ENCODE results near the gene DNAJC27. TPM values are rescaled to one million over a fixed set of nuclear protein-coding genes. Genes with fewer than 3 reads are reported as not detected.

DNAJC27 gene
- polyA plus RNA-seq, 2 of the 4 experiments (the other 2 are of a cell fraction), result 2.6 to 7.8 TPM

- WGBS (ENCODE audit: missing lambda C conversion rate), result 54% methylated on average over 3 of the region's 3 CpGs
- DNase-seq (ENCODE audit: low read depth in 1 of 2, low spot score in 1 of 2), result no peak
- H3K4me3 ChIP-seq, result no peak overlapping the region
- no peak for TF ChIP-seq PHF8 (IDR thresholded peaks at IDR 0.05; ENCODE audit: borderline replicate concordance, low read depth)
- no peak for TF ChIP-seq MAX (IDR thresholded peaks at IDR 0.05)
- no peak for TF ChIP-seq ELK1 (IDR thresholded peaks at IDR 0.05; ENCODE audit: low read depth, low read length)
- TF ChIP-seq HOXA7 (CRISPR knock-in tag; IDR thresholded peaks at IDR 0.05), result no peak
- no peak for TF ChIP-seq HES2 (IDR thresholded peaks at IDR 0.05)
- no peak for TF ChIP-seq MYC (IDR thresholded peaks at IDR 0.05; ENCODE audit: borderline replicate concordance, low read length)
- TF ChIP-seq FOSB (CRISPR knock-in tag; IDR thresholded peaks at IDR 0.05), result no peak
- no peak for TF ChIP-seq EP300 (IDR thresholded peaks at IDR 0.05)
- no peak for TF ChIP-seq BCL3 (IDR thresholded peaks at IDR 0.05)
- no peak for TF ChIP-seq MAZ (IDR thresholded peaks at IDR 0.05; ENCODE audit: borderline replicate concordance, low read depth, low read length)
- no peak for TF ChIP-seq TFCP2L1 (CRISPR knock-in tag; IDR thresholded peaks at IDR 0.05)
- TF ChIP-seq BHLHE40 (IDR thresholded peaks at IDR 0.05; ENCODE audit: low read depth, low read length), result no peak
- no peak for TF ChIP-seq HOXB5 (CRISPR knock-in tag; IDR thresholded peaks at IDR 0.05)
- ATAC-seq, result no peak
- H3K4me2 ChIP-seq, result no peak overlapping the region
- H3K9me3 ChIP-seq, result no peaks in the 10 kb centered on the region
- no peak for FAIRE-seq
- ChIA-PET CTCF (interaction anchor here (0.6 to 1.7 kb wide), 4 partner anchors 21 to 247 kb away, joined by 3 to 13 read pairs (median 4); no protein-coding TSS in a partner anchor), POLR2A (no interaction called here)
- H3K27ac ChIP-seq, result no peak overlapping the region
- no peaks in the 10 kb centered on the region for H3K4me1 ChIP-seq
Observed at GRCh38 chr2:24981411-24982136, 9.8 kb upstream of the DNAJC27 start.

- ChIA-PET POLR2A (no interaction called here), CTCF (interaction anchor here (0.6 to 8.0 kb wide), 5 partner anchors 65 to 686 kb away, joined by 3 to 375 read pairs (median 5); no protein-coding TSS in a partner anchor)
- Histone ChIP-seq H3K27ac (no peak overlapping the region), H3K4me1 (no peaks in the 10 kb centered on the region; the same call in 2 of the 3 replicates), H3K4me2 (no peak overlapping the region), H3K9me3 (no peaks in the 10 kb centered on the region), H3K4me3 (no peak overlapping the region)
- TF ChIP-seq MYC (IDR thresholded peaks at IDR 0.05; ENCODE audit: borderline replicate concordance, low read length) (no peak), ESRRA (IDR thresholded peaks at IDR 0.05; ENCODE audit: borderline replicate concordance, low read length) (no peak), NFE2L2 (conservative IDR thresholded peaks at IDR 0.05; ENCODE audit: low read length) (no peak), ZC3H11A (IDR thresholded peaks at IDR 0.05) (no peak), CHD2 (IDR thresholded peaks at IDR 0.05; ENCODE audit: low read length, partially characterized antibody) (no peak), FOSL2 (IDR thresholded peaks at IDR 0.05) (no peak), FOSL2 (CRISPR knock-in tag; IDR thresholded peaks at IDR 0.05) (no peak), FOSB (CRISPR knock-in tag; IDR thresholded peaks at IDR 0.05) (no peak), EP300 (IDR thresholded peaks at IDR 0.05) (no peak)
- ATAC-seq (no peak), DNase-seq (ENCODE audit: low read depth in 1 of 2, low spot score in 1 of 2) (no peak), FAIRE-seq (no peak)
- WGBS (ENCODE audit: missing lambda C conversion rate), result 77% methylated on average over 1 of the region's 1 CpG
Observed at GRCh38 chr2:24978661-24979060, 6.9 kb upstream of the DNAJC27 start.

GRCh38 chr2:24977631-24978030 lies 5.9 kb upstream of the DNAJC27 start:
- no peak for ATAC-seq
- Histone ChIP-seq H3K27ac (no peak overlapping the region), H3K4me2 (no peak overlapping the region), H3K4me1 (peaks cover 7% of the 10 kb centered on the region; the same call in 2 of the 3 replicates), H3K9me3 (no peaks in the 10 kb centered on the region), H3K4me3 (no peak overlapping the region)
- DNase-seq (ENCODE audit: low read depth in 1 of 2, low spot score in 1 of 2), result no peak
- POLR2A ChIA-PET, result no interaction called here
- CTCF ChIA-PET, result interaction anchor here (0.7 to 8.0 kb wide), 8 partner anchors 9 to 219 kb away, joined by 3 to 375 read pairs (median 4); no protein-coding TSS in a partner anchor
- 67% methylated on average over 2 of the region's 2 CpGs for WGBS (ENCODE audit: missing lambda C conversion rate)
- TF ChIP-seq CHD4 (IDR thresholded peaks at IDR 0.05; ENCODE audit: borderline replicate concordance) (no peak), HEYL (CRISPR knock-in tag; IDR thresholded peaks at IDR 0.05) (no peak), HDAC2 (IDR thresholded peaks at IDR 0.05) (no peak), BCL3 (IDR thresholded peaks at IDR 0.05) (no peak), SREBF2 (IDR thresholded peaks at IDR 0.05) (no peak), TFCP2L1 (CRISPR knock-in tag; IDR thresholded peaks at IDR 0.05) (no peak), HOXB13 (CRISPR knock-in tag; IDR thresholded peaks at IDR 0.05; ENCODE audit: low read depth) (no peak), FOXS1 (CRISPR knock-in tag; IDR thresholded peaks at IDR 0.05) (no peak), USF2 (IDR thresholded peaks at IDR 0.05) (no peak), ZSCAN20 (CRISPR knock-in tag; IDR thresholded peaks at IDR 0.05) (no peak), NR3C1 (IDR thresholded peaks at IDR 0.05) (no peak)
- peak; percentile 46 for FAIRE-seq

All from A549 (cell line).